NCI-H510A treated with DMSO at 0.1 percent for 48 hours (cell line): ENCODE measurements around the gene KCNS1.

Source experiments
- DNase-seq: peaks from one replicate; lab custom pipeline; 2025; lab: John Stamatoyannopoulos, UW

KCNS1 gene

DNA sequence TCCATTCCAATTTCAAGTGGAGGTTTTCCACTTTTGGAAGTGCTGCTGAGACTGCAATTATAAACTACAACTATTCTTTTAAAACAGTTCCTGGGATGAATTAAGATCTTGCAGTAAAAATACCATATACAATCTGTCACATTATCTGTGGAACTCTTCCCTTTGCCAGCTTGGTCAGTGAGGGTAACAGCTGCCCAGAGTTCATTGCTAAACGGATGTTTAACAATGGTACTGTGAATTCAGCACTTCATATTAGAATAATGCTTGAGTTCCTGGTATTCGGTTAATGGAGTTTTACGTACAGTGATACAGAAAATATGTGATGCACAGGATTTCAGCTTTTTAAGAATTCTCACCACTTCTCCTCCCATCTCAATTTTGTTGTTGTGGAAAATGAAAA lies 51.5 kb downstream of the KCNS1 start:
- no peak for DNase-seq

GRCh38 chr20:45047581-45048119 lies 53.3 kb downstream of the KCNS1 start:
- no peak for DNase-seq

DNA sequence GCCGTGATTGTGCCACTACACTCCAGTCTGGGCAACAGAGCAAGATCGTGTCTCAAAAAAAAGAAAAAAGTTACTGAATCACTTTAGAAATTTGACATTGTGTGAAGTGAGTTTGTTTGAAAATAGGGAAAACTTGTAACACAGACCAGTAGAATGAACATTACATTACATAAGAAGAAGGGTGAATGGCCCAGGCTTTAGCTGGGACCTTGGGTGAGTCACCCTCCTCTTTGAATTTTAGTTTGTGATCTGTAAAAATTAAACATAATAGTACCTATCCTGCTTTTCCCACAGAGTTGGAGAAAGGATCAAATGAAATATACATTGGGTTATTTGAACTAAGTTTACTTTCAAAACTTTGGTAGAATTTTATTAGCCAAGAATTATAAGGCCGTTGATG lies 56.3 kb downstream of the KCNS1 start:
- no peak for DNase-seq

DNA sequence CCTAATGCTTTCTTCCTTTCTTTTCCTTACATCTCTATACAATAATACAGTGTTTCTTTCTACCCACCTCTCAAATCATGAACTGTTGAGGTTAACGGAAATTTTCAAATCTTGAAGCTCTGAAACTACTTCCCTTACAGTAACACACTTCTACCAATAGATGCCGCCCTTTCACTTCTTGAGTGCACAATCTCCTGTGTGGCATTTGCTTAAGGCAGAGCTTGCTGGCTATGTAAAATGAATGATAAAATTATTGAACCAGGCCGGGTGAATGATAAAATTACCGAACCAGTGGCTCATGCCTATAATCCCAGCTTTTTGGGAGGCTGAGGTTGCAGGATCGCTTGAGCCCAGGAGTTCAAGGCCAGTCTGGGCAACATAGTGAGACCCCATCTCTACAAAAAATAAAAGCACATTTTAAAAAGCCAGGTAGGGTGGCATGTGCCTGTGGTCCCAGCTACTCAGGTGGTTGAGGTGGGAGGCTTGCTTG lies 56.8 kb downstream of the KCNS1 start:
- DNase-seq: peak; percentile 53

DNA sequence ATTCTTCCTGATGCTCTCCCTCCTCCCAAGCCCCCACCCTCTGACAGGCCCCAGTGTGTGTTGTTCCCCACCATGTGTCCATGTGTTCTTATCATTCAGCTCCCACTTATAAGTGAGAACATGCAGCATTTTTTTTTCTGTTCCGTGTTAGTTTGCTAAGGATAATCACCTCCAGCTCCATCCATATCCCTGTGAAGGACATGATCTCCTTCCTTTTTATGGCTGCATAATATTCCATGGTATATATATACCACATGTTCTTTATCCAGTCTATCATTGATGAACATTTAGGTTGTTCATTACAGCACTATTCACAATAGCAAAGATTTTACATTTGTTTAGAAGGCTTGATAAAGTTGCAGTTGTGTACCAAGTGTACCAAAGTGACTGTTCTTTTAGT lies 57.9 kb downstream of the KCNS1 start:
- no peak for DNase-seq
